Liver (tissue), 9 donors: ENCODE data around the gene SLC22A6. TPM values are rescaled to one million over a fixed set of nuclear protein-coding genes. Genes with fewer than 3 reads are reported as not detected.

Source experiments
- DNase-seq: peaks from one replicate; pipeline ENCODE4 v3.0.0-alpha.2; 2017; ENCODE audit warnings: low spot score
- H3K27ac ChIP-seq, 2 donors: one replicate each; pipeline ENCODE4 v1.7.0; 2013; ENCODE audit warnings: inconsistent platforms in 2 of 2, low read length in 2 of 2, control low read depth in 1 of 2, low read depth in 1 of 2, mild to moderate bottlenecking in 1 of 2
- H3K27me3 ChIP-seq, 4 donors: one replicate each; pipeline versions ENCODE4 v1.6.1 to v1.7.0; 2013; ENCODE audit warnings: low read length in 3 of 4, inconsistent platforms in 1 of 4, mild to moderate bottlenecking in 1 of 4, moderate library complexity in 1 of 4; ENCODE audit not compliant: control insufficient read depth in 4 of 4, insufficient read depth in 4 of 4
- H3K36me3 ChIP-seq, 4 donors: one replicate each; pipeline versions ENCODE4 v1.6.1 to v1.7.0; 2013; ENCODE audit warnings: low read length in 3 of 4, mild to moderate bottlenecking in 3 of 4, low read depth in 1 of 4, moderate library complexity in 1 of 4; ENCODE audit not compliant: control insufficient read depth in 4 of 4, insufficient read depth in 3 of 4
- H3K4me1 ChIP-seq, 4 donors: one replicate each; pipeline versions ENCODE4 v1.6.1 to v1.7.0; 2013; ENCODE audit warnings: low read length in 3 of 4, mild to moderate bottlenecking in 3 of 4, moderate library complexity in 1 of 4; ENCODE audit not compliant: control insufficient read depth in 4 of 4, insufficient read depth in 4 of 4
- H3K4me3 ChIP-seq, 3 donors: one replicate each; pipeline versions ENCODE4 v1.6.1 to v1.7.0; 2013; ENCODE audit warnings: low read length in 3 of 3, control low read depth in 1 of 3, low read depth in 1 of 3, mild to moderate bottlenecking in 1 of 3
- H3K9ac ChIP-seq, 2 donors: one replicate each; pipeline ENCODE4 v1.7.0; 2013; ENCODE audit warnings: low read length in 2 of 2, mild to moderate bottlenecking in 2 of 2, moderate library complexity in 2 of 2, control low read depth in 1 of 2, low read depth in 1 of 2
- H3K9me3 ChIP-seq, 4 donors: one replicate each; pipeline versions ENCODE4 v1.6.1 to v1.7.0; 2013; ENCODE audit warnings: low read length in 3 of 4; ENCODE audit not compliant: control insufficient read depth in 4 of 4
- EGR1 ChIP-seq, 2 donors: IDR thresholded peaks; 2 replicates each; pipeline ENCODE4 v1.6.1; 2016 to 2018; ENCODE audit warnings: antibody characterized with exemption in 2 of 2, low read depth in 2 of 2
- FOXA1 ChIP-seq: IDR thresholded peaks from 2 replicates; pipeline ENCODE4 v1.6.1; 2016; ENCODE audit warnings: antibody characterized with exemption
- FOXA2 ChIP-seq: IDR thresholded peaks from 2 replicates; pipeline ENCODE4 v1.6.1; 2016; ENCODE audit warnings: antibody characterized with exemption
- GABPA ChIP-seq, 2 donors: IDR thresholded peaks in 1 of 2; conservative IDR thresholded peaks in 1 of 2; 2 replicates each; pipeline ENCODE4 v1.6.1; 2016; ENCODE audit warnings: antibody characterized with exemption in 2 of 2, mild to moderate bottlenecking in 1 of 2, moderate library complexity in 1 of 2
- HNF4A ChIP-seq, 2 donors: conservative IDR thresholded peaks; 2 replicates each; pipeline ENCODE4 v1.6.1; 2016; ENCODE audit warnings: antibody characterized with exemption in 2 of 2, mild to moderate bottlenecking in 2 of 2
- HNF4G ChIP-seq: IDR thresholded peaks from 2 replicates; pipeline ENCODE4 v1.6.1; 2016; ENCODE audit warnings: antibody characterized with exemption
- JUND ChIP-seq, 2 donors: IDR thresholded peaks; 2 replicates each; pipeline ENCODE4 v1.6.1; 2016; ENCODE audit warnings: antibody characterized with exemption in 2 of 2
- NR2F2 ChIP-seq: IDR thresholded peaks from 2 replicates; pipeline ENCODE4 v1.6.1; 2016; ENCODE audit warnings: antibody characterized with exemption
- RAD21 ChIP-seq, 2 donors: IDR thresholded peaks; 2 replicates each; pipeline ENCODE4 v1.6.1; 2016; ENCODE audit warnings: antibody characterized with exemption in 2 of 2, mild to moderate bottlenecking in 2 of 2
- RXRA ChIP-seq, 2 donors: IDR thresholded peaks; 2 replicates each; pipeline ENCODE4 v1.6.1; 2017 to 2018; ENCODE audit warnings: antibody characterized with exemption in 2 of 2, mild to moderate bottlenecking in 1 of 2
- SP1 ChIP-seq: IDR thresholded peaks from 2 replicates; pipeline ENCODE4 v1.6.1; 2018; ENCODE audit warnings: antibody characterized with exemption, mild to moderate bottlenecking
- TAF1 ChIP-seq: conservative IDR thresholded peaks from 2 replicates; pipeline ENCODE4 v1.6.1; 2016; ENCODE audit warnings: antibody characterized with exemption, mild to moderate bottlenecking
- WGBS: extraction: QIAGEN DNeasy Blood & Tissue Kit; methylation state at CpG from one replicate; pipeline ENCODE4 v1.1.7; 2013; 5-methylcytosine and 5-hydroxymethylcytosine counted together
- polyA plus RNA-seq, 2 donors: library from polyadenylated mRNA; stranded (reverse) in 1 of 2; unstranded in 1 of 2; fragments of 200-250 nt in 1 of 2; fragments of >200 nt in 1 of 2; fragmentation: Nextera tagmentation in 1 of 2; extraction: Ambion mirVana in 1 of 2; gene quantifications; one replicate each; pipeline versions ENCODE4 v1.2.1 to v1.2.3, GENCODE V29; 2013 to 2015
- total RNA-seq, 2 donors: library from RNA; depleted of rRNA; stranded (reverse); fragments of >200 nt; gene quantifications; one replicate each; pipeline ENCODE4 v1.2.3, GENCODE V29; 2014
- TF ChIP-seq, protein P1 (sequence below): IDR thresholded peaks from 2 replicates; pipeline ENCODE4 v1.6.1; 2016; ENCODE audit warnings: antibody characterized with exemption, mild to moderate bottlenecking
- TF ChIP-seq, protein P2 (sequence below): IDR thresholded peaks from 2 replicates; pipeline ENCODE4 v1.6.1; 2016; ENCODE audit warnings: antibody characterized with exemption
- TF ChIP-seq, protein P3 (sequence below): IDR thresholded peaks from 2 replicates; pipeline ENCODE4 v1.6.1; 2016; ENCODE audit warnings: antibody characterized with exemption
- TF ChIP-seq, protein P4 (sequence below): IDR thresholded peaks from 2 replicates; pipeline ENCODE4 v1.6.1; 2016; ENCODE audit warnings: antibody characterized with exemption
- TF ChIP-seq, protein P5 (sequence below): fragments of 150-350 bp; IDR thresholded peaks from 2 replicates; pipeline ENCODE4 v1.5.1; 2017; ENCODE audit warnings: improper control_type of control experiment, low read depth, low read length; ENCODE audit not compliant: missing input control
- donor health status: healthy.
- donor health status: healthy.
- donor health status: healthy.
- donor health status: healthy.
- donor health status: healthy.

SLC22A6 gene
- total and polyA plus RNA-seq, 4 donors: not detected

DNA sequence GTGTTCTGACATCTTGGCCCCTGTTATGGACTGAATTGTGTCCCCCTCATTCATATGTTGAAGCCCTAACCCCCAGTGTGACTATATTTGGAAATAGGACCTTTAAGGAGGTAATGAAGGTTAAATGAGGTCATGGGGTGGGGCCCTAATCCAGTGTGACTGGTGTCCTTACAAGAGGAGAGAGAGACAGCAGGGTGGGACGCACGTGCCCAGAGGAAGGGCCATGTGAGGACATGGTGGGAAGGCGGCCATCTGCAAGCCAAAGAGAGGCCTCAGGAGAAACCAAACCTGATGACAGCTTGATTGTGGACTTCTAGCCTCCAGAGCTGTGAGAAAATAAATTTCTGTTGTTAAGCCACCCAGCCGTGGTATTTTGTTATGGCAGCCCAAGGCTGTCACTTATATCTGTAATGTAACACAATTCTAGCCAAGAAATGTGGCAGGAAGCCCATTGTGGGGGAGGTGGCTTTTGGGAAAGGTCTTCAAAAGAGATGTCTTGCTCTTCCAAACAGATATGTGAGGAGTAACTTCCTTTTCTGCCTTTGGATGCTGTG is 23.7 kb downstream of the SLC22A6 start:
- Histone ChIP-seq H3K27me3 (no peaks in the 10 kb centered on the region), H3K9ac (no peak overlapping the region), H3K27ac (no peak overlapping the region), H3K4me3 (no peak overlapping the region), H3K9me3 (no peaks in the 10 kb centered on the region), H3K4me1 (no peaks in the 10 kb centered on the region), H3K36me3 (no peaks in the 10 kb centered on the region)
- no peak for DNase-seq
- TF ChIP-seq TAF1 (no peak), EGR1 (IDR thresholded peaks at IDR 0.05; ENCODE audit: low read depth in 2 of 2) (no peak), RAD21 (IDR thresholded peaks at IDR 0.05) (no peak), GABPA (IDR thresholded peaks at IDR 0.05 in 1 of 2, conservative IDR thresholded peaks at IDR 0.05 in 1 of 2) (no peak), RXRA (IDR thresholded peaks at IDR 0.05) (no peak), FOXA2 (no peak), JUND (IDR thresholded peaks at IDR 0.05) (no peak), HNF4A (conservative IDR thresholded peaks at IDR 0.05) (no peak), FOXA1 (no peak), NR2F2 (no peak)
- TF ChIP-seq, protein P1, sequence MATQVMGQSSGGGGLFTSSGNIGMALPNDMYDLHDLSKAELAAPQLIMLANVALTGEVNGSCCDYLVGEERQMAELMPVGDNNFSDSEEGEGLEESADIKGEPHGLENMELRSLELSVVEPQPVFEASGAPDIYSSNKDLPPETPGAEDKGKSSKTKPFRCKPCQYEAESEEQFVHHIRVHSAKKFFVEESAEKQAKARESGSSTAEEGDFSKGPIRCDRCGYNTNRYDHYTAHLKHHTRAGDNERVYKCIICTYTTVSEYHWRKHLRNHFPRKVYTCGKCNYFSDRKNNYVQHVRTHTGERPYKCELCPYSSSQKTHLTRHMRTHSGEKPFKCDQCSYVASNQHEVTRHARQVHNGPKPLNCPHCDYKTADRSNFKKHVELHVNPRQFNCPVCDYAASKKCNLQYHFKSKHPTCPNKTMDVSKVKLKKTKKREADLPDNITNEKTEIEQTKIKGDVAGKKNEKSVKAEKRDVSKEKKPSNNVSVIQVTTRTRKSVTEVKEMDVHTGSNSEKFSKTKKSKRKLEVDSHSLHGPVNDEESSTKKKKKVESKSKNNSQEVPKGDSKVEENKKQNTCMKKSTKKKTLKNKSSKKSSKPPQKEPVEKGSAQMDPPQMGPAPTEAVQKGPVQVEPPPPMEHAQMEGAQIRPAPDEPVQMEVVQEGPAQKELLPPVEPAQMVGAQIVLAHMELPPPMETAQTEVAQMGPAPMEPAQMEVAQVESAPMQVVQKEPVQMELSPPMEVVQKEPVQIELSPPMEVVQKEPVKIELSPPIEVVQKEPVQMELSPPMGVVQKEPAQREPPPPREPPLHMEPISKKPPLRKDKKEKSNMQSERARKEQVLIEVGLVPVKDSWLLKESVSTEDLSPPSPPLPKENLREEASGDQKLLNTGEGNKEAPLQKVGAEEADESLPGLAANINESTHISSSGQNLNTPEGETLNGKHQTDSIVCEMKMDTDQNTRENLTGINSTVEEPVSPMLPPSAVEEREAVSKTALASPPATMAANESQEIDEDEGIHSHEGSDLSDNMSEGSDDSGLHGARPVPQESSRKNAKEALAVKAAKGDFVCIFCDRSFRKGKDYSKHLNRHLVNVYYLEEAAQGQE: no peak
- TF ChIP-seq, protein P2, sequence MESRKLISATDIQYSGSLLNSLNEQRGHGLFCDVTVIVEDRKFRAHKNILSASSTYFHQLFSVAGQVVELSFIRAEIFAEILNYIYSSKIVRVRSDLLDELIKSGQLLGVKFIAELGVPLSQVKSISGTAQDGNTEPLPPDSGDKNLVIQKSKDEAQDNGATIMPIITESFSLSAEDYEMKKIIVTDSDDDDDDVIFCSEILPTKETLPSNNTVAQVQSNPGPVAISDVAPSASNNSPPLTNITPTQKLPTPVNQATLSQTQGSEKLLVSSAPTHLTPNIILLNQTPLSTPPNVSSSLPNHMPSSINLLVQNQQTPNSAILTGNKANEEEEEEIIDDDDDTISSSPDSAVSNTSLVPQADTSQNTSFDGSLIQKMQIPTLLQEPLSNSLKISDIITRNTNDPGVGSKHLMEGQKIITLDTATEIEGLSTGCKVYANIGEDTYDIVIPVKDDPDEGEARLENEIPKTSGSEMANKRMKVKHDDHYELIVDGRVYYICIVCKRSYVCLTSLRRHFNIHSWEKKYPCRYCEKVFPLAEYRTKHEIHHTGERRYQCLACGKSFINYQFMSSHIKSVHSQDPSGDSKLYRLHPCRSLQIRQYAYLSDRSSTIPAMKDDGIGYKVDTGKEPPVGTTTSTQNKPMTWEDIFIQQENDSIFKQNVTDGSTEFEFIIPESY: no peak
- TF ChIP-seq, protein P3, sequence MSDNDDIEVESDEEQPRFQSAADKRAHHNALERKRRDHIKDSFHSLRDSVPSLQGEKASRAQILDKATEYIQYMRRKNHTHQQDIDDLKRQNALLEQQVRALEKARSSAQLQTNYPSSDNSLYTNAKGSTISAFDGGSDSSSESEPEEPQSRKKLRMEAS: no peak
- TF ChIP-seq, protein P4, sequence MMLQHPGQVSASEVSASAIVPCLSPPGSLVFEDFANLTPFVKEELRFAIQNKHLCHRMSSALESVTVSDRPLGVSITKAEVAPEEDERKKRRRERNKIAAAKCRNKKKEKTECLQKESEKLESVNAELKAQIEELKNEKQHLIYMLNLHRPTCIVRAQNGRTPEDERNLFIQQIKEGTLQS: no peak
- TF ChIP-seq, protein P5, sequence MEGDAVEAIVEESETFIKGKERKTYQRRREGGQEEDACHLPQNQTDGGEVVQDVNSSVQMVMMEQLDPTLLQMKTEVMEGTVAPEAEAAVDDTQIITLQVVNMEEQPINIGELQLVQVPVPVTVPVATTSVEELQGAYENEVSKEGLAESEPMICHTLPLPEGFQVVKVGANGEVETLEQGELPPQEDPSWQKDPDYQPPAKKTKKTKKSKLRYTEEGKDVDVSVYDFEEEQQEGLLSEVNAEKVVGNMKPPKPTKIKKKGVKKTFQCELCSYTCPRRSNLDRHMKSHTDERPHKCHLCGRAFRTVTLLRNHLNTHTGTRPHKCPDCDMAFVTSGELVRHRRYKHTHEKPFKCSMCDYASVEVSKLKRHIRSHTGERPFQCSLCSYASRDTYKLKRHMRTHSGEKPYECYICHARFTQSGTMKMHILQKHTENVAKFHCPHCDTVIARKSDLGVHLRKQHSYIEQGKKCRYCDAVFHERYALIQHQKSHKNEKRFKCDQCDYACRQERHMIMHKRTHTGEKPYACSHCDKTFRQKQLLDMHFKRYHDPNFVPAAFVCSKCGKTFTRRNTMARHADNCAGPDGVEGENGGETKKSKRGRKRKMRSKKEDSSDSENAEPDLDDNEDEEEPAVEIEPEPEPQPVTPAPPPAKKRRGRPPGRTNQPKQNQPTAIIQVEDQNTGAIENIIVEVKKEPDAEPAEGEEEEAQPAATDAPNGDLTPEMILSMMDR: no peak
- 89% methylated on average over 4 of the region's 4 CpGs for WGBS

DNA sequence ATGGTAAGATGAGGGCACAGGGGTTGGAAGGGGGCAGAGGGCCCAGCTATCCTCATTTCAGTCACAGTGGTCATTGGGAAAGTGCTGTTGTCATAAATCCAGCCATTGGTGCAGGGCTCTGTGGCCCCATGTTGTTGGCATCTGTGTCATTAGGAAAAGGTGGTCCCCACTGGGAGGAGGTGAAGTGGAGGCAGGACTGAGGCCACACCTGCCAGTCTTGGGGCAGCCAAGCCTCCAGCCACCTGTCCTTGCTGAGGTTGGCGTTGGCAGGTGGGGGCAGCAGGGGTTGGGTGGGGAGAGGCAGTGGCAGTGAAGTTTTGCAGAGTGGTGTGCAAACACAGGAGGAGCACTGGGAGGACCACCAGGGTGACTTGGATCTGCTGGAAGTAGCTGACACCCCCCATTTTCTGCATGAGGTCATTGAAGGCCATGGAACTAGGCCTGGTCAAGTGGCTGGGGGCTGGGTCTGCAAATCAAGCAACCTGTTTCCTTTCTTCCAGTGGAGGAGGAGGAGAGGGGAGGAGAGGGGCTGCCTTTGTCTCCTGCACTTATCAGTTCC is 25.3 kb downstream of the SLC22A6 start:
- H3K27me3 ChIP-seq: no peaks in the 10 kb centered on the region
- H3K9me3 ChIP-seq: no peaks in the 10 kb centered on the region
- no peaks in the 10 kb centered on the region for H3K36me3 ChIP-seq
- H3K27ac ChIP-seq: no peak overlapping the region
- H3K9ac ChIP-seq: no peak overlapping the region
- no peaks in the 10 kb centered on the region for H3K4me1 ChIP-seq
- no peak for DNase-seq
- H3K4me3 ChIP-seq: no peak overlapping the region
- WGBS: 95% methylated on average over 1 of the region's 1 CpG
- TF ChIP-seq, protein P4: no peak
- TF ChIP-seq HNF4G (no peak), RAD21 (IDR thresholded peaks at IDR 0.05) (no peak), FOXA1 (no peak), SP1 (no peak), JUND (IDR thresholded peaks at IDR 0.05) (no peak), FOXA2 (no peak)
- TF ChIP-seq, protein P3: no peak
- TF ChIP-seq, protein P2: no peak
- TF ChIP-seq, protein P5: no peak
